ENCODE results near the gene PARN. TPM values are rescaled to one million over a fixed set of nuclear protein-coding genes. Genes with fewer than 3 reads are reported as not detected.

The PARN gene
- total RNA-seq, 2 donors from 2014 or later, result 24.1 to 99.9 TPM

DNA sequence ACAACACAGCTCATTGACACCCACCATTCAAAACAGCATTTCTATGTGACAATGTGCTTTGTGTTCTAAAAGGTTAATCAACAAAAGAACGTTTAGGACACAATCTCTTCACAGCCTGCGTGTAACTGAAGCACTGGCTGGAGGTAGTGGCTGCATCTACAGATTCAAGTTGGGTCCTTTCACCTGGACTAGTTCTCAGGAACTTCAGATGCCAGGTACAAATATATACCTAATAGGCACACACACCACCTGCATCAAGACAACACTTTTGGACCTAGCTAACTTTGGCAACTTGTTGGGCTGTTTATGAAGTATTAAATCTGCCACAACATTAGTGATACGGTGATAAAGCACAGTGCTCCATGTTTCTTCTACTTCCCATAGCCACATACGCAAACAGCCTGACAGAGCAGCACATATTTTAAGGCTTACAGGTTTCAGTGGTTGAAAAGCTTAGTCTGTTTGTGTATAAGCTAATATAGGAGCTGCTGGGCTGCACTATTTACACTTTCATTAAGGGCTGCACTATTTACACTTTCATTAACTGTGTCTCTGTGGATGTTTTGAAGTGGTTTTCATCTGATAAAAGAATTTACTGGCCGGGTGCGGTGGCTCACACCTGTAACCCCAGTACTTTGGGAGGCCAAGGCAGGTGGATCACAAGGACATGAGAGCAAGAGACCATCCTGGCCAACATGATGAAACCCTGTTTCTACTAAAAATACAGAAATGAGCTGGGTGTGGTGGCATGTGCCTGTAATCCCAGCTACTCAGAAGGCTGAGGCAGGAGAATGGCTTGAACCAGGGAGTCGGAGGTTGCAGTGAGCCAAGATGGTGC, 132.6 kb downstream of the PARN start:
- WGBS, 2 donors, result 39 to 45% methylated on average over 7 of the region's 7 CpGs
- ATAC-seq, result peak; percentile 17

DNA sequence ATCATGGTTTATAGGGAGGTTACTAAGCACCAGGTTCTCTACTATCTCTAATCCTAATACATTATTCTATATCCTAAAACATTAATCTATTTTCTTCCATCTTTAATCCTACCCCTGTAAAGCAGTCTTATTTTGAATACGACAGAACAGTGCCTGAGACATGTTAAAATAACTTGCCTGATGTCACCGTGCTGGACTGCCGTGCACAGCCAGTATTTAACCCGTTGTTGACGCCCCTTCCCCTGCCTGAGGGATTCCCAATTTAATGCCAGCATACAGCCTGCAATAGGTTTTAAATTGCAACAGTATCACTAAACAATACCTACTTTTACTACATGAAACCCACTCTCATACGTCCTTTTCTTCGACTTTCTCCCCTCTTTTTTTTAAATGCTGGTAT, 133.3 kb downstream of the PARN start:
- no peaks in the 10 kb centered on the region for H3K9me3 ChIP-seq
- WGBS, 2 donors, result 23 to 33% methylated on average over 7 of the region's 7 CpGs
- peak overlapping the region in 2 of 4 donors; percentile 36 to 67 for H3K27ac ChIP-seq
- H3K36me3 ChIP-seq (replicated peaks in 1 of 2; ENCODE audit: insufficient read depth in 1 of 2, low read depth in 2 of 2), result no peaks in the 10 kb centered on the region
- intact Hi-C loops (cut with DNase I), result no loop called here
- peaks cover 30% of the 10 kb centered on the region for H3K4me1 ChIP-seq
- H3K27me3 ChIP-seq, result no peaks in the 10 kb centered on the region
- TF ChIP-seq POLR2A (IDR thresholded peaks at IDR 0.05), result no peak
- TF ChIP-seq, protein P1, sequence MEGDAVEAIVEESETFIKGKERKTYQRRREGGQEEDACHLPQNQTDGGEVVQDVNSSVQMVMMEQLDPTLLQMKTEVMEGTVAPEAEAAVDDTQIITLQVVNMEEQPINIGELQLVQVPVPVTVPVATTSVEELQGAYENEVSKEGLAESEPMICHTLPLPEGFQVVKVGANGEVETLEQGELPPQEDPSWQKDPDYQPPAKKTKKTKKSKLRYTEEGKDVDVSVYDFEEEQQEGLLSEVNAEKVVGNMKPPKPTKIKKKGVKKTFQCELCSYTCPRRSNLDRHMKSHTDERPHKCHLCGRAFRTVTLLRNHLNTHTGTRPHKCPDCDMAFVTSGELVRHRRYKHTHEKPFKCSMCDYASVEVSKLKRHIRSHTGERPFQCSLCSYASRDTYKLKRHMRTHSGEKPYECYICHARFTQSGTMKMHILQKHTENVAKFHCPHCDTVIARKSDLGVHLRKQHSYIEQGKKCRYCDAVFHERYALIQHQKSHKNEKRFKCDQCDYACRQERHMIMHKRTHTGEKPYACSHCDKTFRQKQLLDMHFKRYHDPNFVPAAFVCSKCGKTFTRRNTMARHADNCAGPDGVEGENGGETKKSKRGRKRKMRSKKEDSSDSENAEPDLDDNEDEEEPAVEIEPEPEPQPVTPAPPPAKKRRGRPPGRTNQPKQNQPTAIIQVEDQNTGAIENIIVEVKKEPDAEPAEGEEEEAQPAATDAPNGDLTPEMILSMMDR (IDR thresholded peaks at IDR 0.05), result no peak
- DNase-seq, result no peak
- no peak for ATAC-seq
- H3K4me3 ChIP-seq, result no peak overlapping the region

More for the DNA sequence above, 132.6 kb downstream of the PARN start:
- peak in 3 of 4 donors; percentile 35 to 40 (median 38) for DNase-seq
- H3K9me3 ChIP-seq, result no peaks in the 10 kb centered on the region
- no peaks in the 10 kb centered on the region for H3K27me3 ChIP-seq
- H3K36me3 ChIP-seq (replicated peaks in 1 of 2; ENCODE audit: insufficient read depth in 1 of 2, low read depth in 2 of 2), result no peaks in the 10 kb centered on the region
- intact Hi-C loops (cut with DNase I), result no loop called here
- H3K4me3 ChIP-seq, result no peak overlapping the region
- H3K4me1 ChIP-seq, result peaks cover 36% of the 10 kb centered on the region
- H3K27ac ChIP-seq, result peak overlapping the region; percentile 44 to 68 (median 64)
- no peak for TF ChIP-seq POLR2A (IDR thresholded peaks at IDR 0.05)
- TF ChIP-seq, protein P1 (IDR thresholded peaks at IDR 0.05), result no peak

GRCh38 chr16:14496047-14496770, 133.9 kb downstream of the PARN start:
- intact Hi-C loops (cut with DNase I), result no loop called here
- DNase-seq, result no peak
- WGBS, 2 donors, result 73 to 82% methylated on average over 7 of the region's 7 CpGs

GRCh38 chr16:14495213-14496046, 134.6 kb downstream of the PARN start:
- peaks cover 25% of the 10 kb centered on the region for H3K4me1 ChIP-seq
- H3K36me3 ChIP-seq (replicated peaks in 1 of 2; ENCODE audit: insufficient read depth in 1 of 2, low read depth in 2 of 2), result no peaks in the 10 kb centered on the region
- H3K4me3 ChIP-seq, result no peak overlapping the region
- no peak for DNase-seq
- ATAC-seq, result no peak
- no peak overlapping the region for H3K27ac ChIP-seq
- no peaks in the 10 kb centered on the region for H3K9me3 ChIP-seq
- intact Hi-C loops (cut with DNase I), result no loop called here
- WGBS, 2 donors, result 94% methylated on average over 18 of the region's 18 CpGs
- H3K27me3 ChIP-seq, result no peaks in the 10 kb centered on the region
- TF ChIP-seq, protein P1 (IDR thresholded peaks at IDR 0.05), result no peak

More at GRCh38 chr16:14496047-14496770, 133.9 kb downstream of the PARN start:
- Histone ChIP-seq H3K36me3 (replicated peaks in 1 of 2; ENCODE audit: insufficient read depth in 1 of 2, low read depth in 2 of 2) (no peaks in the 10 kb centered on the region), H3K9me3 (no peaks in the 10 kb centered on the region), H3K27ac (no peak overlapping the region), H3K27me3 (no peaks in the 10 kb centered on the region), H3K4me1 (peaks cover 24% of the 10 kb centered on the region), H3K4me3 (no peak overlapping the region)
- no peak for ATAC-seq
- TF ChIP-seq, protein P1 (IDR thresholded peaks at IDR 0.05), result no peak
- no peak for TF ChIP-seq POLR2A (IDR thresholded peaks at IDR 0.05)

All from body of pancreas (tissue), 4 donors.